HFF-Myc (cell line): Measurements from ENCODE around the gene PDE4D.

Experiments used
- DNase-seq: peaks from one replicate; pipeline ENCODE4 v3.0.0-alpha.2; 2011; ENCODE audit warnings: low read depth; ENCODE audit errors: extremely low read depth
- H3K4me3 ChIP-seq: replicated peaks from 2 replicates; pipeline ENCODE4 v1.5.1; 2011; ENCODE audit warnings: low read depth, mild to moderate bottlenecking, control low read depth, low read length
- TF ChIP-seq, protein P1 (sequence below): IDR thresholded peaks from 2 replicates; pipeline ENCODE4 v1.5.1; 2012; ENCODE audit warnings: mild to moderate bottlenecking, low read depth, low read length, control low read depth; ENCODE audit errors: missing control alignments

Gene PDE4D

DNA sequence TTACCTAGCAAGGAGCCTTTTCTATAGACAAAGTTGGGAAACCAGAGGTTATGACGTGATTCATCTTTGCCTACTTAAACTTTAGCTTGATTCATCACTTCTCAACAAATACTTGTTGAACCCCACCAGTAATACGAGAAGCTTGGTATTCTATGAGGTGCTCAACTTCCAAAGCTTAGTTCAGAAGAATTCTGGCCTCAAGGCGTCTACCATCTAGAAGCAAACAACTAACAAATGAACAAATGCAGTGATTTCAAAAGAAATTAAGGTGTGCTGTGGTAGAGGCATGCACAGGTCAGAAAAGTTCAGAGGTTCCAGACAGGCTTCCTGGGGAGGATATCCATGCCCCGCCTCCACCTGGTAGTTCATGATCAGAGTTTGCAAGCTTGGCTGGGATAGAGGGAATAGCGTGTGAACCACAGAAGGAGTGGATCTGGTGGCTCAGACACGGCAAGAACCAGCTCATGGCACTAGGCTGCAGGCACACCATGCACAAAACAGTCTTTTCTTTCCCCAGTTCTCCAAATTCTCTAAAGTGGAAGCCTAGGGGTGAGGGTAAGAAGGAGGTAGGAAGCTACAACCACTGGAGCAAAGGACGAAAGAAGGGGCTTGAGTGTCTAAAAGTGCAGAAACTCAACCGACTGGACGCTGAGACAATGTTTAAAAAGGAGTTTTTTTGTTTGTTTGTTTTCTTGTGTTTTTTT, 837.6 kb downstream of the PDE4D start:
- TF ChIP-seq, protein P1, sequence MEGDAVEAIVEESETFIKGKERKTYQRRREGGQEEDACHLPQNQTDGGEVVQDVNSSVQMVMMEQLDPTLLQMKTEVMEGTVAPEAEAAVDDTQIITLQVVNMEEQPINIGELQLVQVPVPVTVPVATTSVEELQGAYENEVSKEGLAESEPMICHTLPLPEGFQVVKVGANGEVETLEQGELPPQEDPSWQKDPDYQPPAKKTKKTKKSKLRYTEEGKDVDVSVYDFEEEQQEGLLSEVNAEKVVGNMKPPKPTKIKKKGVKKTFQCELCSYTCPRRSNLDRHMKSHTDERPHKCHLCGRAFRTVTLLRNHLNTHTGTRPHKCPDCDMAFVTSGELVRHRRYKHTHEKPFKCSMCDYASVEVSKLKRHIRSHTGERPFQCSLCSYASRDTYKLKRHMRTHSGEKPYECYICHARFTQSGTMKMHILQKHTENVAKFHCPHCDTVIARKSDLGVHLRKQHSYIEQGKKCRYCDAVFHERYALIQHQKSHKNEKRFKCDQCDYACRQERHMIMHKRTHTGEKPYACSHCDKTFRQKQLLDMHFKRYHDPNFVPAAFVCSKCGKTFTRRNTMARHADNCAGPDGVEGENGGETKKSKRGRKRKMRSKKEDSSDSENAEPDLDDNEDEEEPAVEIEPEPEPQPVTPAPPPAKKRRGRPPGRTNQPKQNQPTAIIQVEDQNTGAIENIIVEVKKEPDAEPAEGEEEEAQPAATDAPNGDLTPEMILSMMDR = no peak
- no peak for DNase-seq
- H3K4me3 ChIP-seq = no peak overlapping the region

DNA sequence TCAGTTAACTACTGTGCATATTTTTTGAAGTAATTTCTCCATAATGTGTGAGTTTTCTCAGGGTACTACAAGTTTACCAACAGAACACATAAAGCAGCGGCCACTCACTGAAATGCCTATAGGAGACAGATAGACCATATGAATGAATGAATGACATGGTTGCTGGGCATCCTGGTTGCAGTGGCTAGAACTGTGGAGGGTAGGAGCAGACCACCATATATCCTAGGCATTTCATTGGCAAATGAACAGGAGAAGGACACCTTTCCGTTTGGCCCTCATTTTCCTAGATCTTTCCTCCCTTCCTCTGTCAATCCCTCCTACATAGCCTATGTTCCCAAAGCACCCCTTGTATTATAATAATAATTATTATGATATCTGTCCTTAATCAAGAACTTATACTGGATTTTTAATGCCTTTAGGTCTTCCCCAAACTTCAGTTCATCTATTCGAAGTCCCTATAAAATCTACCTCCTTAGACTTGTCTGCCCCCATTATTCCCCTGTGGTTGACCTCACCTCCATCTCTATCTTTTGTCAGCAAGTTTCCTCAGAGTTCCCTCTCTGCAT, 838.5 kb downstream of the PDE4D start:
- TF ChIP-seq, protein P1 = no peak
- no peak for DNase-seq
- H3K4me3 ChIP-seq = no peak overlapping the region

DNA sequence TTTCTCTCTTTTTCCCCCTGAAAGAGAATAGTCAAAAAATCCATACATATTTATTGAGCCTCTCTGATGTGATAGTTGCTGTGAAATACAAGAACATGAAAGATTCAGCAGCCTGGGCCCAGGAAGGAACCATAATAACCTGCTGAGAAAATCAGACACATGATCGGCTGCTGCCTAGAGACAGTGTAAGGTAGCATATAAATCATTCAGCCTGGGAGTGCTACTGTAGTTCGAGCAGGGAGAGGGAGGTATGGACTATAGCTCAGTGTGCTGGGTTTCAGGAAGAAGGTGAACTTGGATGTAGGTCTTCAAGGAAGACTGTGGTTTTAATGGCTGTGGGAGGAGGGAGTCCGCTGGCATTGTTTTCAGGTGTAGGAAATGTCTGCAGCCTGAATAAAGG, 841.6 kb downstream of the PDE4D start:
- DNase-seq = no peak
- TF ChIP-seq, protein P1 = no peak

DNA sequence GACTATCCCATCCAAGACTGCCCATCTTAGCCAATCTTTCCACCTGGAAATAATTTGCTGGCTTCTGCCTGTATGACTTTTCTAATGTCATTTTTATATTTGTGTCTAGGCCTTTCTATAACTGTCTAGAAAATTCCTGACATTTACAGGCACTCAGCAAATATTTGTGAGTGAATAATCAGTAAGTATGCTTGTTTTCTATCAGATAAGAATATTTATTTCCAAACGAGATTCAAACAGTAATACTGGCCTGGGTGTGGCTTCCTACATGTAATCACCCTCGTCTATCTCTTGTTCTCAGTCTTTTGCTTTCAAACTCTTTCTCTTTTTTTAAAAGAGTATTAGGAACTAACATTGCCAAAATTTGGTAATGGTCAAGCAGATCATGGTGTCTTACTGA, 844.4 kb downstream of the PDE4D start:
- DNase-seq = no peak
- H3K4me3 ChIP-seq = no peak overlapping the region
- TF ChIP-seq, protein P1 = no peak

More for the DNA sequence above, 841.6 kb downstream of the PDE4D start:
- H3K4me3 ChIP-seq = no peak overlapping the region

DNA sequence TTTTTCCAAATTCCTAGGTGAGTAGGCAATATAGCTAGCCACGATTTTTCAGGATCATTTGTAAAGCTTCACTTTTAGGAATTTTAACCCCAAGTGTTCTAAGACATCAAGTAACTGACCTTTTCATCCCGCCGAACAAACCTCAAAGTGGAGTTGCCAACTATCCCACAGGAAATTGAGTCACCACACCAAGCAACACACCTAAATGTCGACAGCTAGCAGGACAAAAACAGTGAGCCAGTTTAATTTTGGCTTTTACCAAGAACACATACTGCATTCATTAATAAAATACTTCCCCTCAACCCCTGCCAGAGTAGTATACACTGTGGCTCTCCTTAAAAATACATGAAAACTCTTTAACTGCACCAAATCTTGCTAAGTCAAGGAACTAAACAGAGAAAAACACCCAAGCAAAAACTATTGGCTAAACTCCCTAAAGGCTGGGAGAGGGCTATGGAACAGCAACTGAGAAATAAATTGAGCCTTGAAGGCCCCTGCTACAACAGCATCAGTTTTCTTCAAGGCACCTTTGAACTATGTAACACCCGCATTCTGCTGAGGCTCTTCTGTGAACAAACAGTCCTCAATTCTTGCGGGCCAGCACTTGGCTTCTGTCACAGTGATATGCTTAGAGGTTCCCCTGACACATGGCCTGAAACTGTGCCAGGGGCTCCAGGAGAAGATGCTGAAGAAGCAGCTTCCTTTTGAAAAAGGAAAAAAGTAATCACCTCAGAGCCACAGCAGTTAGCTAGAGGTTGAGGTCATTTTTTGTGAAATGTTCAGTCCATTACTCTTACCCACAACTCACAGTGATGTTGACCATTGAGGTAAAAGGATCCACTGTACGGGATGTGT, 851.1 kb downstream of the PDE4D start:
- TF ChIP-seq, protein P1 = no peak
- peak; percentile 59 for DNase-seq
- H3K4me3 ChIP-seq = no peak overlapping the region

DNA sequence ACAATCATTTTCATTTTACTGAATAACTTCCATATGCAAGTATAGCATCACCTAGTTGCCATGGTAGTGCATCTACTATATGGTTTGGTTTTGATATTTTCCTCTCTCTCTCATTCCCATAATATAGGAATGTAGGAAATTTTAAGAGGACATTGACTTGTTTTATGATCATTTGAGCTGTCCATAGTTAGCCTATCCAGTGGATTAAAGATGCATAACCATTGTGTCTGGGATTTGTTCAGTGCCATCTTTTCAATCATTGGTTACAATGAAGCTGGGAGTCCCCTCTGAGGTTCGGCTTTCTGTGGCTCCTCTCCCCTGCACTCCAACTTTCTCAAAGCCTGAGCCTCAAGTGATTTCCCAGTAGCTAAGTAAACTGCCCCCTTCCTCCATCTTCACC, 852.2 kb downstream of the PDE4D start:
- TF ChIP-seq, protein P1 = no peak
- DNase-seq = no peak
- H3K4me3 ChIP-seq = no peak overlapping the region
